Astrocyte (in vitro differentiated cells and primary cell): ENCODE measurements around the gene LCE5A. TPM values are rescaled to one million over a fixed set of nuclear protein-coding genes. Genes with fewer than 3 reads are reported as not detected.

Experiments used
- DNase-seq: peaks from one replicate; pipeline ENCODE4 v3.0.0-alpha.2; 2010; ENCODE audit warnings: low read depth
- FAIRE-seq: peaks from 2 replicates; lab custom pipeline; 2011; peaks lifted over from hg19 to GRCh38; lab: Jason Lieb, UNC
- H2AFZ ChIP-seq: 2 replicates; pipeline ENCODE4 v1.6.0; 2012; ENCODE audit warnings: low read depth, low read length, inconsistent platforms
- H3K27ac ChIP-seq: 2 replicates; pipeline ENCODE4 v1.5.1; 2011; ENCODE audit warnings: low read depth, low read length, inconsistent platforms
- H3K27me3 ChIP-seq: 2 replicates; pipeline ENCODE4 v1.6.0; 2011; ENCODE audit warnings: low read length, inconsistent platforms; ENCODE audit not compliant: insufficient read depth
- H3K36me3 ChIP-seq: 2 replicates; pipeline ENCODE4 v1.5.1; 2011; ENCODE audit warnings: low read length, inconsistent platforms; ENCODE audit not compliant: insufficient read depth
- H3K4me1 ChIP-seq: 2 replicates; pipeline ENCODE4 v1.5.1; 2011; ENCODE audit warnings: low read length, inconsistent platforms; ENCODE audit not compliant: insufficient read depth
- H3K4me2 ChIP-seq: 2 replicates; pipeline ENCODE4 v1.6.0; 2012; ENCODE audit warnings: low read length, inconsistent platforms
- H3K4me3 ChIP-seq: 2 replicates; pipeline ENCODE4 v1.5.1; 2011; ENCODE audit warnings: low read depth, mild to moderate bottlenecking, low read length, inconsistent platforms; ENCODE audit not compliant: insufficient read depth
- H3K79me2 ChIP-seq: 2 replicates; pipeline ENCODE4 v1.6.0; 2012; ENCODE audit warnings: mild to moderate bottlenecking, low read length, inconsistent platforms; ENCODE audit not compliant: insufficient read depth
- H3K9ac ChIP-seq: 2 replicates; pipeline ENCODE4 v1.6.0; 2012; ENCODE audit warnings: mild to moderate bottlenecking, low read length, inconsistent platforms
- H3K9me3 ChIP-seq: 2 replicates; pipeline ENCODE4 v1.5.1; 2012; ENCODE audit warnings: low read depth, mild to moderate bottlenecking, low read length, inconsistent platforms; ENCODE audit not compliant: insufficient read depth
- H4K20me1 ChIP-seq: 2 replicates; pipeline ENCODE4 v1.6.0; 2012; ENCODE audit warnings: low read length, inconsistent platforms; ENCODE audit not compliant: insufficient read depth
- H3K27ac Mint-ChIP-seq: one replicate; pipeline ENCODE4 v1.8.0; 2021; ENCODE audit warnings: mild to moderate bottlenecking, mixed read lengths; ENCODE audit not compliant: unreplicated experiment
- H3K27me3 Mint-ChIP-seq: one replicate; pipeline ENCODE4 v1.8.0; 2021; ENCODE audit warnings: low read depth, mixed read lengths; ENCODE audit not compliant: unreplicated experiment
- H3K36me3 Mint-ChIP-seq: one replicate; pipeline ENCODE4 v1.8.0; 2021; ENCODE audit warnings: low read depth, mixed read lengths; ENCODE audit not compliant: unreplicated experiment
- H3K4me1 Mint-ChIP-seq: one replicate; pipeline ENCODE4 v1.8.0; 2021; ENCODE audit warnings: low read depth, mixed read lengths; ENCODE audit not compliant: unreplicated experiment
- H3K4me3 Mint-ChIP-seq: one replicate; pipeline ENCODE4 v1.8.0; 2021; ENCODE audit warnings: mild to moderate bottlenecking, moderate library complexity, mixed read lengths; ENCODE audit not compliant: unreplicated experiment
- H3K9me3 Mint-ChIP-seq: one replicate; pipeline ENCODE4 v1.8.0; 2021; ENCODE audit warnings: mild to moderate bottlenecking, mixed read lengths; ENCODE audit not compliant: unreplicated experiment
- CTCF ChIP-seq: IDR thresholded peaks from 2 replicates; pipeline ENCODE4 v1.5.1; 2011; ENCODE audit warnings: low read depth, mild to moderate bottlenecking, inconsistent platforms, low read length, moderate library complexity; ENCODE audit not compliant: insufficient read depth
- EZH2 ChIP-seq: IDR thresholded peaks from 2 replicates; pipeline ENCODE4 v1.6.1; 2012; ENCODE audit warnings: mild to moderate bottlenecking, low read length, inconsistent platforms; ENCODE audit not compliant: insufficient read depth
- total RNA-seq: library from RNA; stranded (reverse); gene quantifications from 2 replicates; pipeline ENCODE4 v1.2.1, GENCODE V29; 2021

LCE5A gene
- total RNA-seq, 1 donor from 2014 or later: not detected

- no peak overlapping the region for H2AFZ ChIP-seq
- no peaks in the 10 kb centered on the region for H3K27me3 ChIP-seq
- TF ChIP-seq CTCF: no peak
- no peak for TF ChIP-seq EZH2
- H3K4me3 Mint-ChIP-seq: no peak overlapping the region
- no peaks in the 10 kb centered on the region for H4K20me1 ChIP-seq
- DNase-seq (no peak), FAIRE-seq (no peak)
- H3K4me1 ChIP-seq: no peaks in the 10 kb centered on the region
- no peak overlapping the region for H3K27ac Mint-ChIP-seq
- no peak overlapping the region for H3K4me2 ChIP-seq
- H3K4me1 Mint-ChIP-seq: no peaks in the 10 kb centered on the region
- no peak overlapping the region for H3K27ac ChIP-seq
- no peaks in the 10 kb centered on the region for H3K9me3 ChIP-seq
- no peak overlapping the region for H3K4me3 ChIP-seq
- no peaks in the 10 kb centered on the region for H3K79me2 ChIP-seq
- H3K9me3 Mint-ChIP-seq: no peaks in the 10 kb centered on the region
- no peaks in the 10 kb centered on the region for H3K36me3 Mint-ChIP-seq
- H3K9ac ChIP-seq: no peak overlapping the region
- H3K27me3 Mint-ChIP-seq: peaks cover 2% of the 10 kb centered on the region
- no peaks in the 10 kb centered on the region for H3K36me3 ChIP-seq
Measured at GRCh38 chr1:152537496-152537895, 26.9 kb downstream of the LCE5A start.

- Histone ChIP-seq H2AFZ (no peak overlapping the region), H3K4me2 (no peak overlapping the region), H3K79me2 (no peaks in the 10 kb centered on the region), H3K4me3 (no peak overlapping the region), H3K4me1 (no peaks in the 10 kb centered on the region), H3K9me3 (no peaks in the 10 kb centered on the region), H3K36me3 (no peaks in the 10 kb centered on the region), H4K20me1 (no peaks in the 10 kb centered on the region), H3K27ac (no peak overlapping the region), H3K9ac (no peak overlapping the region), H3K27me3 (no peaks in the 10 kb centered on the region)
- no peaks in the 10 kb centered on the region for H3K4me1 Mint-ChIP-seq
- H3K4me3 Mint-ChIP-seq: no peak overlapping the region
- peaks cover 2% of the 10 kb centered on the region for H3K9me3 Mint-ChIP-seq
- no peak for FAIRE-seq
- DNase-seq: no peak
- H3K27ac Mint-ChIP-seq: no peak overlapping the region
- peaks cover 2% of the 10 kb centered on the region for H3K27me3 Mint-ChIP-seq
- TF ChIP-seq EZH2 (no peak), CTCF (no peak)
- H3K36me3 Mint-ChIP-seq: no peaks in the 10 kb centered on the region
Measured at GRCh38 chr1:152539901-152540300, 29.3 kb downstream of the LCE5A start.

- no peaks in the 10 kb centered on the region for H3K36me3 ChIP-seq
- TF ChIP-seq EZH2 (no peak), CTCF (no peak)
- H3K27me3 Mint-ChIP-seq: no peaks in the 10 kb centered on the region
- H3K4me2 ChIP-seq: no peak overlapping the region
- H3K4me1 Mint-ChIP-seq: no peaks in the 10 kb centered on the region
- no peaks in the 10 kb centered on the region for H3K9me3 ChIP-seq
- no peaks in the 10 kb centered on the region for H3K79me2 ChIP-seq
- H3K4me1 ChIP-seq: no peaks in the 10 kb centered on the region
- no peaks in the 10 kb centered on the region for H3K36me3 Mint-ChIP-seq
- peaks cover 2% of the 10 kb centered on the region for H3K9me3 Mint-ChIP-seq
- no peaks in the 10 kb centered on the region for H4K20me1 ChIP-seq
- no peak overlapping the region for H3K4me3 Mint-ChIP-seq
- DNase-seq (no peak), FAIRE-seq (no peak)
- no peak overlapping the region for H2AFZ ChIP-seq
- no peak overlapping the region for H3K9ac ChIP-seq
- no peaks in the 10 kb centered on the region for H3K27me3 ChIP-seq
- no peak overlapping the region for H3K27ac ChIP-seq
- H3K4me3 ChIP-seq: no peak overlapping the region
- H3K27ac Mint-ChIP-seq: no peak overlapping the region
Measured at GRCh38 chr1:152543820-152544219, 33.2 kb downstream of the LCE5A start.
